Measurements from ENCODE around the gene MARCHF11. TPM values are rescaled to one million over a fixed set of nuclear protein-coding genes. Genes with fewer than 3 reads are reported as not detected.

MARCHF11 gene
- total RNA-seq, 1 donor from 2014 or later = not detected

DNA sequence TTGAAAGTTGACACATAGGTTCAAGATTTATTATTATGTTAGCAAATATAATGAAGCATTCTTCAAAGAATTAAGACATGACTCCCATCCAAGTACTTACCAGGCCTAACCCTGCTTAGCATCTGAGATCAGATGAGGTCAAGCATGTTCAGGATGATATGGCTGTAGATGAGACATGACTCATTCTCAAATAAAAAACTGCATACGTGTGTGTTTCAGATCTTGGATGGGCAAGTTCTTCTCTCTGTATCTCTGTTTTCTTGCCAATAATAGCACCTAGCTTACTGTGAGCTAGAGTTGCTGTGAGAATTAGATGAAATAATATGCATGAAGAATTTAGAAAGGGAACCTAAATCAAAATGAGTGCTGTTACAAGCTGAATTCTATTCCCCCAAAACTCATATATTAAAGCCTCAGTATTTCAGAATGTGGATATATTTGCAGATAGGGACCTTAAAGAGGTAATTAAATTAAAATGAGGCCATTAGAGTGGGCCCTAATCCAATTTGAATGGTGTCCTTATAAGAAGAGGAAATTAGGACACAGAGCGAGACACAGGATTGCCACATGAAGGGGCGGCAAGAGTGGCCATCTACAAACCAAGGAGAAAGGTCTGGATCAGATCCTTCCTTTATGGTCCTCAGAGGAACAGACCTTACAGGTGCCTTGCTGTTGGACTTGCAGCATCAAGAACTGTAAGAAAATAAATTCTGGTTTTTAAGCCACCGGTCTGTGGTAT lies 146.2 kb downstream of the MARCHF11 start:
- Histone ChIP-seq H2AFZ (ENCODE audit: low read depth, low read length) (no peak overlapping the region), H3K79me2 (ENCODE audit: insufficient read depth, low read length) (no peaks in the 10 kb centered on the region), H3K9ac (ENCODE audit: low read length) (no peak overlapping the region), H3K4me1 (ENCODE audit: insufficient read depth, low read length) (no peaks in the 10 kb centered on the region), H3K27ac (ENCODE audit: low read depth, low read length) (no peak overlapping the region), H3K4me2 (ENCODE audit: low read length) (no peak overlapping the region), H3K27me3 (ENCODE audit: insufficient read depth, low read length) (no peaks in the 10 kb centered on the region), H3K4me3 (ENCODE audit: insufficient read depth, low read depth, low read length) (no peak overlapping the region), H3K9me3 (ENCODE audit: insufficient read depth, low read depth, low read length) (no peaks in the 10 kb centered on the region), H3K36me3 (ENCODE audit: insufficient read depth, low read length) (no peaks in the 10 kb centered on the region), H4K20me1 (ENCODE audit: insufficient read depth, low read length) (no peaks in the 10 kb centered on the region)
- no peak for TF ChIP-seq EZH2 (IDR thresholded peaks at IDR 0.05; ENCODE audit: insufficient read depth, low read length)
- TF ChIP-seq CTCF (IDR thresholded peaks at IDR 0.05; ENCODE audit: insufficient read depth, low read depth, low read length) = no peak
- H3K27ac Mint-ChIP-seq (ENCODE audit: unreplicated experiment) = no peak overlapping the region
- H3K36me3 Mint-ChIP-seq (ENCODE audit: low read depth, unreplicated experiment) = no peaks in the 10 kb centered on the region
- H3K9me3 Mint-ChIP-seq (ENCODE audit: unreplicated experiment) = no peaks in the 10 kb centered on the region
- no peak overlapping the region for H3K4me3 Mint-ChIP-seq (ENCODE audit: unreplicated experiment)
- DNase-seq (ENCODE audit: low read depth) (no peak), FAIRE-seq (no peak)
- H3K27me3 Mint-ChIP-seq (ENCODE audit: low read depth, unreplicated experiment) = peaks cover 6% of the 10 kb centered on the region
- H3K4me1 Mint-ChIP-seq (ENCODE audit: low read depth, unreplicated experiment) = no peaks in the 10 kb centered on the region

GRCh38 chr5:16028708-16029107 lies 150.9 kb downstream of the MARCHF11 start:
- H3K79me2 ChIP-seq (ENCODE audit: insufficient read depth, low read length) = no peaks in the 10 kb centered on the region
- peaks cover 7% of the 10 kb centered on the region for H3K4me1 Mint-ChIP-seq (ENCODE audit: low read depth, unreplicated experiment)
- peaks cover 3% of the 10 kb centered on the region for H3K27me3 Mint-ChIP-seq (ENCODE audit: low read depth, unreplicated experiment)
- DNase-seq (ENCODE audit: low read depth) (no peak), FAIRE-seq (no peak)
- no peak overlapping the region for H2AFZ ChIP-seq (ENCODE audit: low read depth, low read length)
- no peaks in the 10 kb centered on the region for H3K4me1 ChIP-seq (ENCODE audit: insufficient read depth, low read length)
- H3K9ac ChIP-seq (ENCODE audit: low read length) = no peak overlapping the region
- no peaks in the 10 kb centered on the region for H3K9me3 Mint-ChIP-seq (ENCODE audit: unreplicated experiment)
- H3K9me3 ChIP-seq (ENCODE audit: insufficient read depth, low read depth, low read length) = no peaks in the 10 kb centered on the region
- H3K27ac Mint-ChIP-seq (ENCODE audit: unreplicated experiment) = no peak overlapping the region
- no peak overlapping the region for H3K4me2 ChIP-seq (ENCODE audit: low read length)
- H3K4me3 Mint-ChIP-seq (ENCODE audit: unreplicated experiment) = no peak overlapping the region
- H3K4me3 ChIP-seq (ENCODE audit: insufficient read depth, low read depth, low read length) = no peak overlapping the region
- H3K27ac ChIP-seq (ENCODE audit: low read depth, low read length) = no peak overlapping the region
- no peaks in the 10 kb centered on the region for H3K36me3 ChIP-seq (ENCODE audit: insufficient read depth, low read length)
- H3K27me3 ChIP-seq (ENCODE audit: insufficient read depth, low read length) = no peaks in the 10 kb centered on the region
- no peaks in the 10 kb centered on the region for H3K36me3 Mint-ChIP-seq (ENCODE audit: low read depth, unreplicated experiment)
- no peaks in the 10 kb centered on the region for H4K20me1 ChIP-seq (ENCODE audit: insufficient read depth, low read length)
- TF ChIP-seq EZH2 (IDR thresholded peaks at IDR 0.05; ENCODE audit: insufficient read depth, low read length) = no peak
- TF ChIP-seq CTCF (IDR thresholded peaks at IDR 0.05; ENCODE audit: insufficient read depth, low read depth, low read length) = no peak

DNA sequence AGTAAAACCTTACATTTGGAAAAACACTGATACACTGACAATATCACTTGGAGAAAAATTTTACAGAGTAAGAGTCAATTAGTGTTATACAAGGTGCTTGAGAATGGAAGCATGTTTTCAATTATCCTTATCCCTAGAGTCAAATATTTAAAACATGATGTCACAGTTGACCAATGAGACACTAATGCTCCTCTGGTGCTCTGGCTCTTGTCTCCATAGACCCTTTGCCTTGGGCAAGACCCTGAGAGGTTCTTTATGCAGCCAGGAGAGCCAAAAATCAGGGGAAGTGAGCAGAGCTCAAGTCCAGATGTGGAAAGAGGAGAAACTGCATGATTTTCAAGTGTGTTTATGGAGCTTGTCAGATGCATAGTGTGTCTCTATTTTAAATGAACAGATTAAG lies 153.9 kb downstream of the MARCHF11 start:
- FAIRE-seq = no peak

More for the DNA sequence above, 153.9 kb downstream of the MARCHF11 start:
- Histone ChIP-seq H4K20me1 (ENCODE audit: insufficient read depth, low read length) (no peaks in the 10 kb centered on the region), H3K9ac (ENCODE audit: low read length) (no peak overlapping the region), H3K27me3 (ENCODE audit: insufficient read depth, low read length) (peaks cover 3% of the 10 kb centered on the region), H3K4me1 (ENCODE audit: insufficient read depth, low read length) (no peaks in the 10 kb centered on the region), H3K27ac (ENCODE audit: low read depth, low read length) (no peak overlapping the region), H3K79me2 (ENCODE audit: insufficient read depth, low read length) (no peaks in the 10 kb centered on the region), H3K4me3 (ENCODE audit: insufficient read depth, low read depth, low read length) (no peak overlapping the region), H3K36me3 (ENCODE audit: insufficient read depth, low read length) (no peaks in the 10 kb centered on the region), H3K9me3 (ENCODE audit: insufficient read depth, low read depth, low read length) (no peaks in the 10 kb centered on the region), H2AFZ (ENCODE audit: low read depth, low read length) (no peak overlapping the region), H3K4me2 (ENCODE audit: low read length) (no peak overlapping the region)
- Mint-ChIP-seq H3K36me3 (ENCODE audit: low read depth, unreplicated experiment) (no peaks in the 10 kb centered on the region), H3K27me3 (ENCODE audit: low read depth, unreplicated experiment) (peaks cover 7% of the 10 kb centered on the region), H3K4me3 (ENCODE audit: unreplicated experiment) (no peak overlapping the region), H3K27ac (ENCODE audit: unreplicated experiment) (no peak overlapping the region), H3K4me1 (ENCODE audit: low read depth, unreplicated experiment) (peaks cover 7% of the 10 kb centered on the region), H3K9me3 (ENCODE audit: unreplicated experiment) (no peaks in the 10 kb centered on the region)
- TF ChIP-seq EZH2 (IDR thresholded peaks at IDR 0.05; ENCODE audit: insufficient read depth, low read length) = no peak
- no peak for TF ChIP-seq CTCF (IDR thresholded peaks at IDR 0.05; ENCODE audit: insufficient read depth, low read depth, low read length)
- no peak for DNase-seq (ENCODE audit: low read depth)

Data from astrocyte (in vitro differentiated cells and primary cell).